NCI-H82 treated with DMSO at 0.1 percent for 48 hours (cell line): Measurements from ENCODE around the gene GPR15.

Experiments
- DNase-seq: peaks from one replicate; lab custom pipeline; 2025; ENCODE audit not compliant: unreplicated experiment; lab: John Stamatoyannopoulos, UW

Gene GPR15

GRCh38 chr3:98529856-98530459 is 1.8 kb upstream of the GPR15 start:
- no peak for DNase-seq

DNA sequence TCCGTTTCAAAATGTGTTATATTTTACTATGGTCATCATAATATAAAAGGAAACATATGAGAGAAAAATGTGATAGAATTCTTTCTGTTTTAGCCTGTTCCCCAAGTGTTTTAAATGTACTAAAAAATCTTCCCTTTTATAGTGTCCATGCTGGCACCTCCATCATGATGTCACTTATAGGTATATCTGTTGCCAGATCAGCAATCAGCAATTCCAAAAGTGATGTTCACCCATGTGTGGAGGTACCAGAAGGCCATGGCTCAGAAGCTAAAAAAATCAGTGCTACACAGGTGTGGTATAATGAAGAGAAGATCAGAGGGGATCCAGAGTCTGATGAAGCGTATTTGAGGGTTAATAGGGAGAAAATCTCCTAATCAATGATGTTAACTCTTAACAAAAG is 1.1 kb upstream of the GPR15 start:
- DNase-seq, result no peak

DNA sequence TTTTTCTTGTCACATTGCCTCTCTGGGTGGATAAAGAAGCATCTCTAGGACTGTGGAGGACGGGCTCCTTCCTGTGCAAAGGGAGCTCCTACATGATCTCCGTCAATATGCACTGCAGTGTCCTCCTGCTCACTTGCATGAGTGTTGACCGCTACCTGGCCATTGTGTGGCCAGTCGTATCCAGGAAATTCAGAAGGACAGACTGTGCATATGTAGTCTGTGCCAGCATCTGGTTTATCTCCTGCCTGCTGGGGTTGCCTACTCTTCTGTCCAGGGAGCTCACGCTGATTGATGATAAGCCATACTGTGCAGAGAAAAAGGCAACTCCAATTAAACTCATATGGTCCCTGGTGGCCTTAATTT is 478 bp downstream of the GPR15 start:
- no peak for DNase-seq

DNA sequence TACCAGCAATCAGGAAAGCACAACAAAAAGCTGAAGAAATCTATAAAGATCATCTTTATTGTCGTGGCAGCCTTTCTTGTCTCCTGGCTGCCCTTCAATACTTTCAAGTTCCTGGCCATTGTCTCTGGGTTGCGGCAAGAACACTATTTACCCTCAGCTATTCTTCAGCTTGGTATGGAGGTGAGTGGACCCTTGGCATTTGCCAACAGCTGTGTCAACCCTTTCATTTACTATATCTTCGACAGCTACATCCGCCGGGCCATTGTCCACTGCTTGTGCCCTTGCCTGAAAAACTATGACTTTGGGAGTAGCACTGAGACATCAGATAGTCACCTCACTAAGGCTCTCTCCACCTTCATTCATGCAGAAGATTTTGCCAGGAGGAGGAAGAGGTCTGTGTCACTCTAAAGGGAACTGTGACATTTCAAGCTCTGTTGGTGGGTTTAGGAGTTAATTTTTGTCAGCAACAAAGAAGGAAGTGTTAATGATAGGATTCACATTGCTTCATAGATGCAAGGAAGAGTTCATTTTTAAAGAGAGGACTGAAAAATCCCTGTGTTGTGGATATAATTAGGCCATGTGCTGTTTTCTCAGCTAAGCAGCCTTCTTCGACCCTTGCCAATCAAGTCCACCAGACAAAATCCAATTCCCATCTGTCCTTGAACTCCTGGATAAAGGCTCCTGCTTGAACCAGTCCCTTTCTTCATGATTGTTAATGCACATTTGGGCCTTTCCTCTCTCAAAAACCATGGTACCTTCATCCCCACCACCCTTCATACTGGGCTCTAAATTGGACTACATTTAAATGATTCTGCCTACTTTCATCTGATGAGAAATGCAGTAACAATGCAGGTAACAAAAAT is 1.2 kb downstream of the GPR15 start:
- DNase-seq, result no peak

DNA sequence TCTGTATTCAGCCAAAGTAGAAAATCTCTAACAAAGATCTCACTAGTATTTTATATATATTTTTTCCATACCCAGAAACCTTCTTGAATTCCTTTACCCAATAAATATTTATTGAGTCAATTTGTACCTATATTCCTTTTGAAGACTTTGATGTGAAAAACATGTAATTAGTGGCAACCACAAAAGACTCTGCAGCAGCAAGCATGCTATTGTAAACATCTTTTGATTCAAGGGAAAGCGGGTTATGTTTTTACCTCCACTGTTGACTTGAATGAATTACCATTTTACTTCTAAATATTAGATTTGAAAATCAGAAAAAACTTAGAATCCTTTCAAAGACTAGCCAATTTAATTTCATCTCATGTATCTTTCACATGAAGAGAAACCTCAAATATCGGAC is 2.4 kb downstream of the GPR15 start:
- no peak for DNase-seq

- no peak for DNase-seq
Measured at GRCh38 chr3:98534734-98535133, 3.0 kb downstream of the GPR15 start.

- no peak for DNase-seq
Measured at GRCh38 chr3:98536456-98537017, 4.8 kb downstream of the GPR15 start.

DNA sequence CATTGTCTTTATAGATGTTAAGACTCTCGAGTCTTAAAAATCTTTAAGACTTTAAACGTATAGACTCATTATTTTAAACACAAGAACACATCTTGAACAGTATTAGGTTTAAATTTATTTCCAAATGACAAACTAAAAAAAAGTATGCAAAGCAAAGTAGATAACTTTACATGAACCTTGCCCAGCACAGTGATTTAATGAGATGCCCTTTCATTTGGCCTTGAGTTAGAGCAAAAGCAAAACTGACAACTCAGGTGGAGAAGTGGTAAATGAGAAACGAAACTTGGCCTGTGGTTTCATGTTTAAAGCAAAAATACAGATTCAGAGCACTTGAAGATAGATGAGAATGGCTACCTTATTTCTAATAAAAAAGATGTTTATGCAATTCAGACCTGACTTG is 8.6 kb downstream of the GPR15 start:
- DNase-seq, result no peak

- DNase-seq, result no peak
Measured at GRCh38 chr3:98541695-98542094, 9.9 kb downstream of the GPR15 start.

GRCh38 chr3:98542623-98543022 is 10.8 kb downstream of the GPR15 start:
- DNase-seq, result no peak

- DNase-seq, result no peak
Measured at GRCh38 chr3:98545940-98546339, 14.2 kb downstream of the GPR15 start.

DNA sequence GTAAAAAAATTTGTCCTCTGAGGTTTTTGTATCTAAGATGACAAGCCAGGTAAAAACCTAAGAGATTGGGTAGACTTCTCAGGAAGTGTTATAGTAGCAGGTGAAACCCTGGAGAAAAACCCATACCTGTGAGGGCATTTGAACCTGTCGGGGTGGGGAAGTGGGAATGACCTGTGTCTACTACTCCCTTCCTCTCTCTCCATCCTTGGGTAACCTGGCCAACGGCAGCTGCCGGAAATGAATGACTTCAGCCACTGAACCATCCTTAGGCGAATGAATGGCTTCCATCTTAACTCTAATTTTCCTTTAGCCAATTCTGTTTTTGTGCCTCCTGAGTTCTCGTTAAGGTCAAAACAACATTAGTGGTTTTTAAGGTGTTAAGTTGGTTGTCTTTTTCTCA is 16.8 kb downstream of the GPR15 start:
- no peak for DNase-seq

DNA sequence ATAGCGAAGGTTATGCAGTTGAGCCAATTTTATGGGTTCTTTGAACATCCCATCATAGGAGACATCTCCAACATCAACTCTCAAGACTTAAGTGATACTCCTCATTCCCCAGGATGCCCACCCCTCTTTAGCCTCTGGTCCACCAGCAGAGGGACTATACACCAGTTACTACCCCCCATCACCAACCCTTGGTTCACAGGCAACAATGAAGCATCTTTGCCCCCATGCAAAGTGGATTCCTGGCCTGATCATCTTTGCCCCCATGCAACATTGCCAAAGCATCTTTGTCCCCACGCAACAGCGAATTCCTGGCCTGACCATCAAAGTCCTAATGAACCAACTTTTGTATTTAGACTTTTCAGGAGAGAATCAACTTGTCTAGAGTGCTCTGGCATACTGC is 19.1 kb downstream of the GPR15 start:
- DNase-seq, result no peak

GRCh38 chr3:98551236-98551635 is 19.5 kb downstream of the GPR15 start:
- no peak for DNase-seq

- no peak for DNase-seq
Measured at GRCh38 chr3:98551754-98552153, 20.0 kb downstream of the GPR15 start.

- DNase-seq, result no peak
Measured at GRCh38 chr3:98552232-98553020, 20.6 kb downstream of the GPR15 start.

GRCh38 chr3:98553021-98553563 is 21.3 kb downstream of the GPR15 start:
- no peak for DNase-seq

DNA sequence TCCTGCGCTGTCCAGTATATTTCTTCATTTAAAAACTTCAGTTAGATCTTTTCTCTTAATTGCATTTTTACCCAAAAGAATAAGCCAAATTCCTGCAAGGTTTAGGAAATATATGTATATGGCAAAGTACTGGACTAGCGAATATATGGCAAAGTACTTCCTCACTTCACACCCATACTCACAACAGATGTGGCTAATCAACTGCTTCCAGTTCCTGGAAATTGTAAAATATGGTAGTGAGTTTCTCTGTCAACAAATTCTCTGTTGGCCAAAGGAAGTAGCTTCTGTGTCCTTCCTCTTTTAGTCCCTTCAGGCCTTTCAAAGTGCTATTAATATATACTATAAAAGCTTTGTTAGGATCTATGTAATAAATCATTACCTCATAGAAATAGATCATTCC is 22.0 kb downstream of the GPR15 start:
- no peak for DNase-seq

DNA sequence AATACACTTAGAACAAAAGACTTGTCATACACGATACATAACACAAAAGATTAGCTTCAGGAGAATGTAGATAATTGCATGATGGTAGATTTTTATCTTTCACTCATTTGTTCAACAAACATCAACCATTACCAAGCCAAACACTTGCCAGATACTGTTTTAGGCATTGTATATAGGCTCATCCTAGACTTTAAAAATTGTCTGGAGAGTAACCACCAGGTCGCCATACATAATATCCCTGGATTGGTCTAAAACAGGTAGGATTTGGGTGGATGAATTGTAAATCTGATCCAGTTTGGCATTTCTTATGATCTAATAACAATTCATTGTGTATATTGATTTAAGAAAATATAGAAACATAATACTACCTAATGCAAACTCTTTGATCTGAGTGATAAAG is 22.8 kb downstream of the GPR15 start:
- DNase-seq, result no peak

GRCh38 chr3:98555025-98555379 is 23.2 kb downstream of the GPR15 start:
- no peak for DNase-seq
